ENCODE measurements around the gene SHROOM1. TPM values are rescaled to one million over a fixed set of nuclear protein-coding genes. Genes with fewer than 3 reads are reported as not detected.

The SHROOM1 gene
- total and polyA plus RNA-seq, 2 experiments from 2014 or later: 2.5 to 5.4 TPM

DNA sequence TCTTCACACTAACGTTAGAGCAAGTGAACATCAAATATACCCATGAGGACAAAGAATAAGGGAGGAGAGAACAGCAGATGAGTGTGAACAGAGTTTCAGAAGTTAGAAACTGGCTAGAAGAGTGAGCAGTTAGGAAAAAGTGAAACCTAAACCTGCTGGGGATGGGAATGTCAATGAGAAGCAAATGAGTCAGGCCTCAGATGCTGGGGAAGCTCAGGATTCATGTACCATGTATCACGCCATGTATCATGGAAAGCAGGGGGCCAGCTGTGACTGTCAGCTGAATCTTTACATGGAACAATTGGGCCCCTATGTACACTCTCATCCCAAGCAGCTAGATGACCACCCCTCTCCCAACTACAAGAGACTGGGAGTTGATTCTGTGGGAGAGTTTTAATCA is 19.6 kb upstream of the SHROOM1 start:
- Histone ChIP-seq H3K27ac (ENCODE audit: low read depth) (no peak overlapping the region), H3K4me2 (no peak overlapping the region), H3F3A (replicated peaks; ENCODE audit: low read depth) (no peaks in the 10 kb centered on the region), H4K20me1 (replicated peaks; ENCODE audit: insufficient read depth) (no peaks in the 10 kb centered on the region), H3K79me2 (replicated peaks; ENCODE audit: insufficient read depth) (no peaks in the 10 kb centered on the region), H3K9me2 (ENCODE audit: insufficient read depth) (no peaks in the 10 kb centered on the region), H3K27me3 (ENCODE audit: insufficient read depth) (no peaks in the 10 kb centered on the region), H3K36me3 (ENCODE audit: insufficient read depth) (no peaks in the 10 kb centered on the region), H3K4me1 (ENCODE audit: insufficient read depth) (peaks cover 9% of the 10 kb centered on the region; the same call in 1 of the 2 replicates), H2AFZ (peak overlapping the region; percentile 52), H3K4me3 (no peak overlapping the region)
- Mint-ChIP-seq H3K9me3 (no peaks in the 10 kb centered on the region), H3K27ac (no peak overlapping the region), H3K4me1 (peaks cover 5% of the 10 kb centered on the region; the same call in 2 of the 3 replicates), H3K36me3 (ENCODE audit: low read depth) (no peaks in the 10 kb centered on the region), H3K27me3 (ENCODE audit: insufficient read depth, low read depth, poor library complexity) (no peaks in the 10 kb centered on the region), H3K4me3 (no peak overlapping the region)
- DNase-seq (ENCODE audit: low spot score) (no peak), ATAC-seq (no peak)
- no peak for TF ChIP-seq EZH2 (IDR thresholded peaks at IDR 0.05; ENCODE audit: low read depth, unreplicated experiment)
- TF ChIP-seq, protein P1, sequence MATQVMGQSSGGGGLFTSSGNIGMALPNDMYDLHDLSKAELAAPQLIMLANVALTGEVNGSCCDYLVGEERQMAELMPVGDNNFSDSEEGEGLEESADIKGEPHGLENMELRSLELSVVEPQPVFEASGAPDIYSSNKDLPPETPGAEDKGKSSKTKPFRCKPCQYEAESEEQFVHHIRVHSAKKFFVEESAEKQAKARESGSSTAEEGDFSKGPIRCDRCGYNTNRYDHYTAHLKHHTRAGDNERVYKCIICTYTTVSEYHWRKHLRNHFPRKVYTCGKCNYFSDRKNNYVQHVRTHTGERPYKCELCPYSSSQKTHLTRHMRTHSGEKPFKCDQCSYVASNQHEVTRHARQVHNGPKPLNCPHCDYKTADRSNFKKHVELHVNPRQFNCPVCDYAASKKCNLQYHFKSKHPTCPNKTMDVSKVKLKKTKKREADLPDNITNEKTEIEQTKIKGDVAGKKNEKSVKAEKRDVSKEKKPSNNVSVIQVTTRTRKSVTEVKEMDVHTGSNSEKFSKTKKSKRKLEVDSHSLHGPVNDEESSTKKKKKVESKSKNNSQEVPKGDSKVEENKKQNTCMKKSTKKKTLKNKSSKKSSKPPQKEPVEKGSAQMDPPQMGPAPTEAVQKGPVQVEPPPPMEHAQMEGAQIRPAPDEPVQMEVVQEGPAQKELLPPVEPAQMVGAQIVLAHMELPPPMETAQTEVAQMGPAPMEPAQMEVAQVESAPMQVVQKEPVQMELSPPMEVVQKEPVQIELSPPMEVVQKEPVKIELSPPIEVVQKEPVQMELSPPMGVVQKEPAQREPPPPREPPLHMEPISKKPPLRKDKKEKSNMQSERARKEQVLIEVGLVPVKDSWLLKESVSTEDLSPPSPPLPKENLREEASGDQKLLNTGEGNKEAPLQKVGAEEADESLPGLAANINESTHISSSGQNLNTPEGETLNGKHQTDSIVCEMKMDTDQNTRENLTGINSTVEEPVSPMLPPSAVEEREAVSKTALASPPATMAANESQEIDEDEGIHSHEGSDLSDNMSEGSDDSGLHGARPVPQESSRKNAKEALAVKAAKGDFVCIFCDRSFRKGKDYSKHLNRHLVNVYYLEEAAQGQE (IDR thresholded peaks at IDR 0.05; ENCODE audit: unreplicated experiment): no peak
- TF ChIP-seq CREB1 (CRISPR knock-in tag; IDR thresholded peaks at IDR 0.05; ENCODE audit: low read depth): no peak
- no peak for TF ChIP-seq EZH2phosphoT487 (IDR thresholded peaks at IDR 0.05; ENCODE audit: unreplicated experiment)
- TF ChIP-seq JUNB (IDR thresholded peaks at IDR 0.05; ENCODE audit: unreplicated experiment): no peak
- TF ChIP-seq ZNF114 (CRISPR knock-in tag; IDR thresholded peaks at IDR 0.05): no peak
- no peak for TF ChIP-seq STAT1 (IDR thresholded peaks at IDR 0.05; ENCODE audit: unreplicated experiment)
- TF ChIP-seq, protein P2, sequence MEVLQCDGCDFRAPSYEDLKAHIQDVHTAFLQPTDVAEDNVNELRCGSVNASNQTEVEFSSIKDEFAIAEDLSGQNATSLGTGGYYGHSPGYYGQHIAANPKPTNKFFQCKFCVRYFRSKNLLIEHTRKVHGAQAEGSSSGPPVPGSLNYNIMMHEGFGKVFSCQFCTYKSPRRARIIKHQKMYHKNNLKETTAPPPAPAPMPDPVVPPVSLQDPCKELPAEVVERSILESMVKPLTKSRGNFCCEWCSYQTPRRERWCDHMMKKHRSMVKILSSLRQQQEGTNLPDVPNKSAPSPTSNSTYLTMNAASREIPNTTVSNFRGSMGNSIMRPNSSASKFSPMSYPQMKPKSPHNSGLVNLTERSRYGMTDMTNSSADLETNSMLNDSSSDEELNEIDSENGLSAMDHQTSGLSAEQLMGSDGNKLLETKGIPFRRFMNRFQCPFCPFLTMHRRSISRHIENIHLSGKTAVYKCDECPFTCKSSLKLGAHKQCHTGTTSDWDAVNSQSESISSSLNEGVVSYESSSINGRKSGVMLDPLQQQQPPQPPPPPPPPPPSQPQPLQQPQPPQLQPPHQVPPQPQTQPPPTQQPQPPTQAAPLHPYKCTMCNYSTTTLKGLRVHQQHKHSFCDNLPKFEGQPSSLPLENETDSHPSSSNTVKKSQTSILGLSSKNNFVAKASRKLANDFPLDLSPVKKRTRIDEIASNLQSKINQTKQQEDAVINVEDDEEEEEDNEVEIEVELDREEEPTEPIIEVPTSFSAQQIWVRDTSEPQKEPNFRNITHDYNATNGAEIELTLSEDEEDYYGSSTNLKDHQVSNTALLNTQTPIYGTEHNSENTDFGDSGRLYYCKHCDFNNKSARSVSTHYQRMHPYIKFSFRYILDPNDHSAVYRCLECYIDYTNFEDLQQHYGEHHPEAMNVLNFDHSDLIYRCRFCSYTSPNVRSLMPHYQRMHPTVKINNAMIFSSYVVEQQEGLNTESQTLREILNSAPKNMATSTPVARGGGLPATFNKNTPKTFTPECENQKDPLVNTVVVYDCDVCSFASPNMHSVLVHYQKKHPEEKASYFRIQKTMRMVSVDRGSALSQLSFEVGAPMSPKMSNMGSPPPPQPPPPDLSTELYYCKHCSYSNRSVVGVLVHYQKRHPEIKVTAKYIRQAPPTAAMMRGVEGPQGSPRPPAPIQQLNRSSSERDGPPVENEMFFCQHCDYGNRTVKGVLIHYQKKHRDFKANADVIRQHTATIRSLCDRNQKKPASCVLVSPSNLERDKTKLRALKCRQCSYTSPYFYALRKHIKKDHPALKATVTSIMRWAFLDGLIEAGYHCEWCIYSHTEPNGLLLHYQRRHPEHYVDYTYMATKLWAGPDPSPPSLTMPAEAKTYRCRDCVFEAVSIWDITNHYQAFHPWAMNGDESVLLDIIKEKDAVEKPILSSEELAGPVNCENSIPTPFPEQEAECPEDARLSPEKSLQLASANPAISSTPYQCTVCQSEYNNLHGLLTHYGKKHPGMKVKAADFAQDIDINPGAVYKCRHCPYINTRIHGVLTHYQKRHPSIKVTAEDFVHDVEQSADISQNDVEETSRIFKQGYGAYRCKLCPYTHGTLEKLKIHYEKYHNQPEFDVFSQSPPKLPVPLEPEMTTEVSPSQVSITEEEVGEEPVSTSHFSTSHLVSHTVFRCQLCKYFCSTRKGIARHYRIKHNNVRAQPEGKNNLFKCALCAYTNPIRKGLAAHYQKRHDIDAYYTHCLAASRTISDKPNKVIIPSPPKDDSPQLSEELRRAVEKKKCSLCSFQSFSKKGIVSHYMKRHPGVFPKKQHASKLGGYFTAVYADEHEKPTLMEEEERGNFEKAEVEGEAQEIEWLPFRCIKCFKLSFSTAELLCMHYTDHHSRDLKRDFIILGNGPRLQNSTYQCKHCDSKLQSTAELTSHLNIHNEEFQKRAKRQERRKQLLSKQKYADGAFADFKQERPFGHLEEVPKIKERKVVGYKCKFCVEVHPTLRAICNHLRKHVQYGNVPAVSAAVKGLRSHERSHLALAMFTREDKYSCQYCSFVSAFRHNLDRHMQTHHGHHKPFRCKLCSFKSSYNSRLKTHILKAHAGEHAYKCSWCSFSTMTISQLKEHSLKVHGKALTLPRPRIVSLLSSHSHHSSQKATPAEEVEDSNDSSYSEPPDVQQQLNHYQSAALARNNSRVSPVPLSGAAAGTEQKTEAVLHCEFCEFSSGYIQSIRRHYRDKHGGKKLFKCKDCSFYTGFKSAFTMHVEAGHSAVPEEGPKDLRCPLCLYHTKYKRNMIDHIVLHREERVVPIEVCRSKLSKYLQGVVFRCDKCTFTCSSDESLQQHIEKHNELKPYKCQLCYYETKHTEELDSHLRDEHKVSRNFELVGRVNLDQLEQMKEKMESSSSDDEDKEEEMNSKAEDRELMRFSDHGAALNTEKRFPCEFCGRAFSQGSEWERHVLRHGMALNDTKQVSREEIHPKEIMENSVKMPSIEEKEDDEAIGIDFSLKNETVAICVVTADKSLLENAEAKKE (CRISPR knock-in tag; IDR thresholded peaks at IDR 0.05): no peak
- TF ChIP-seq, protein P3, sequence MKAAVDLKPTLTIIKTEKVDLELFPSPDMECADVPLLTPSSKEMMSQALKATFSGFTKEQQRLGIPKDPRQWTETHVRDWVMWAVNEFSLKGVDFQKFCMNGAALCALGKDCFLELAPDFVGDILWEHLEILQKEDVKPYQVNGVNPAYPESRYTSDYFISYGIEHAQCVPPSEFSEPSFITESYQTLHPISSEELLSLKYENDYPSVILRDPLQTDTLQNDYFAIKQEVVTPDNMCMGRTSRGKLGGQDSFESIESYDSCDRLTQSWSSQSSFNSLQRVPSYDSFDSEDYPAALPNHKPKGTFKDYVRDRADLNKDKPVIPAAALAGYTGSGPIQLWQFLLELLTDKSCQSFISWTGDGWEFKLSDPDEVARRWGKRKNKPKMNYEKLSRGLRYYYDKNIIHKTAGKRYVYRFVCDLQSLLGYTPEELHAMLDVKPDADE (IDR thresholded peaks at IDR 0.05): no peak
- TF ChIP-seq ZNF331 (CRISPR knock-in tag; IDR thresholded peaks at IDR 0.05; ENCODE audit: low read depth): no peak
- TF ChIP-seq POLR2AphosphoS5 (IDR thresholded peaks at IDR 0.05; ENCODE audit: low read depth): no peak
- TF ChIP-seq NANOG (IDR thresholded peaks at IDR 0.05; ENCODE audit: borderline replicate concordance): no peak
- TF ChIP-seq, protein P4, sequence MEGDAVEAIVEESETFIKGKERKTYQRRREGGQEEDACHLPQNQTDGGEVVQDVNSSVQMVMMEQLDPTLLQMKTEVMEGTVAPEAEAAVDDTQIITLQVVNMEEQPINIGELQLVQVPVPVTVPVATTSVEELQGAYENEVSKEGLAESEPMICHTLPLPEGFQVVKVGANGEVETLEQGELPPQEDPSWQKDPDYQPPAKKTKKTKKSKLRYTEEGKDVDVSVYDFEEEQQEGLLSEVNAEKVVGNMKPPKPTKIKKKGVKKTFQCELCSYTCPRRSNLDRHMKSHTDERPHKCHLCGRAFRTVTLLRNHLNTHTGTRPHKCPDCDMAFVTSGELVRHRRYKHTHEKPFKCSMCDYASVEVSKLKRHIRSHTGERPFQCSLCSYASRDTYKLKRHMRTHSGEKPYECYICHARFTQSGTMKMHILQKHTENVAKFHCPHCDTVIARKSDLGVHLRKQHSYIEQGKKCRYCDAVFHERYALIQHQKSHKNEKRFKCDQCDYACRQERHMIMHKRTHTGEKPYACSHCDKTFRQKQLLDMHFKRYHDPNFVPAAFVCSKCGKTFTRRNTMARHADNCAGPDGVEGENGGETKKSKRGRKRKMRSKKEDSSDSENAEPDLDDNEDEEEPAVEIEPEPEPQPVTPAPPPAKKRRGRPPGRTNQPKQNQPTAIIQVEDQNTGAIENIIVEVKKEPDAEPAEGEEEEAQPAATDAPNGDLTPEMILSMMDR (conservative IDR thresholded peaks at IDR 0.05; ENCODE audit: low read depth in 2 of 2): no peak
